Measurements from ENCODE around the gene COQ8A. TPM values are rescaled to one million over a fixed set of nuclear protein-coding genes. Genes with fewer than 3 reads are reported as not detected.

COQ8A gene
- total and polyA plus RNA-seq, 10 of the 15 experiments (the other 5 are each of a cell fraction or from before 2014, with no cell fraction given): 0.72 to 24.8 (median 12.1) TPM

DNA sequence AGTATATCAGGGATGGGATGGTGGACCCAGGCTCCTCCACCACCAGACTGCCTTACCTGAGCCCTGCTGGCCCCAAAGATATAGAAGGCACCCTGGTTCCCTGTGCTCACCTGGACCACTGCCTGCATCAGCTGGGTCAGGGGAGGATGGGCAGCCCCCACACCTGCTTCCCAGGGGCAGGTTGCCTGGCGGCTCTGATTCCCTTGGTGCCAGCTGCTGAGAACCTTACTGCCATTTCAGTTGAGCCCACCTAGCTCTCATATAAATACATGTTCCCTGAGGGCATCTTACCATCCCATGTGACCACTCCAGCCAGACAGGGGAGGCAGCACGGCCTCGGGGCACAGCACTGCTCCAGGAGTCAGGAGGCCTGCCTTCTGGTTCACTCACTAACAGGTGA lies 45.3 kb upstream of the COQ8A start:
- ChIA-PET SMC1A (ENCODE audit: uncharacterized antibody, unreplicated experiment) (interaction anchor here (1.1 kb wide), 1 partner anchor 12 kb away, joined by 3 read pairs; no protein-coding TSS in a partner anchor), RAD21 (ENCODE audit: unreplicated experiment) (no interaction called here), CTCF (interaction anchor here (0.6 kb wide), 1 partner anchor 56 kb away, joined by 5 read pairs; no protein-coding TSS in a partner anchor), POLR2A (no interaction called here)
- Histone ChIP-seq H3K27me3 (replicated peaks in 1 of 2; ENCODE audit: control insufficient read depth in 2 of 2, insufficient read depth in 2 of 2, low read length in 1 of 2) (no peaks in the 10 kb centered on the region), H3K4me1 (ENCODE audit: control insufficient read depth, insufficient read depth, low read length) (no peaks in the 10 kb centered on the region), H4K20me1 (ENCODE audit: control insufficient read depth, insufficient read depth) (no peaks in the 10 kb centered on the region), H3K9me3 (replicated peaks; ENCODE audit: control insufficient read depth, insufficient read depth, low read length) (no peaks in the 10 kb centered on the region; the same call in 2 of the 3 replicates), H3K4me2 (ENCODE audit: control insufficient read depth, insufficient read depth) (no peak overlapping the region), H3K4me3 (no peak overlapping the region), H3K36me3 (ENCODE audit: control insufficient read depth in 2 of 2, insufficient read depth in 2 of 2, low read length in 1 of 2) (peaks cover 0 to 4% of the 10 kb centered on the region in 2 experiments; a peak in 2 of 4 replicates), H3K79me2 (ENCODE audit: control insufficient read depth, insufficient read depth, low read length) (no peaks in the 10 kb centered on the region), H3K9ac (ENCODE audit: control insufficient read depth, insufficient read depth, low read length) (no peak overlapping the region), H2AFZ (ENCODE audit: control insufficient read depth, low read depth, low read length) (no peak overlapping the region), H3K27ac (ENCODE audit: control insufficient read depth, insufficient read depth) (no peak overlapping the region)
- intact Hi-C loops (cut with micrococcal nuclease; ENCODE audit: unreplicated experiment): no loop called here
- no peak for FAIRE-seq
- BruUV-seq (replicated peaks): no TSS peak
- WGBS (ENCODE audit: insufficient coverage, insufficient replicate concordance, low lambda C conversion rate, missing lambda C conversion rate): 73% methylated on average over 3 of the region's 3 CpGs
- in situ Hi-C loops (cut with MboI): no loop called here
- ATAC-seq: no peak
- TF ChIP-seq BRCA1 (IDR thresholded peaks at IDR 0.05; ENCODE audit: low read depth, low read length) (no peak), RBBP5 (conservative IDR thresholded peaks at IDR 0.05) (no peak), CHD1 (IDR thresholded peaks at IDR 0.05; ENCODE audit: low read depth, low read length) (no peak), KLF5 (IDR thresholded peaks at IDR 0.05; ENCODE audit: partially characterized antibody) (no peak), RAD51 (IDR thresholded peaks at IDR 0.05) (no peak), MXI1 (IDR thresholded peaks at IDR 0.05; ENCODE audit: low read depth, low read length) (no peak), EED (IDR thresholded peaks at IDR 0.05; ENCODE audit: low read depth) (no peak)
- TF ChIP-seq, protein P1, sequence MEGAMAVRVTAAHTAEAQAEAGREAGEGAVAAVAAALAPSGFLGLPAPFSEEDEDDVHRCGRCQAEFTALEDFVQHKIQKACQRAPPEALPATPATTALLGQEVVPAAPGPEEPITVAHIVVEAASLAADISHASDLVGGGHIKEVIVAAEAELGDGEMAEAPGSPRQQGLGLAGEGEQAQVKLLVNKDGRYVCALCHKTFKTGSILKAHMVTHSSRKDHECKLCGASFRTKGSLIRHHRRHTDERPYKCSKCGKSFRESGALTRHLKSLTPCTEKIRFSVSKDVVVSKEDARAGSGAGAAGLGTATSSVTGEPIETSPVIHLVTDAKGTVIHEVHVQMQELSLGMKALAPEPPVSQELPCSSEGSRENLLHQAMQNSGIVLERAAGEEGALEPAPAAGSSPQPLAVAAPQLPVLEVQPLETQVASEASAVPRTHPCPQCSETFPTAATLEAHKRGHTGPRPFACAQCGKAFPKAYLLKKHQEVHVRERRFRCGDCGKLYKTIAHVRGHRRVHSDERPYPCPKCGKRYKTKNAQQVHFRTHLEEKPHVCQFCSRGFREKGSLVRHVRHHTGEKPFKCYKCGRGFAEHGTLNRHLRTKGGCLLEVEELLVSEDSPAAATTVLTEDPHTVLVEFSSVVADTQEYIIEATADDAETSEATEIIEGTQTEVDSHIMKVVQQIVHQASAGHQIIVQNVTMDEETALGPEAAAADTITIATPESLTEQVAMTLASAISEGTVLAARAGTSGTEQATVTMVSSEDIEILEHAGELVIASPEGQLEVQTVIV (IDR thresholded peaks at IDR 0.05; ENCODE audit: borderline replicate concordance, partially characterized antibody): no peak
- TF ChIP-seq, protein P2, sequence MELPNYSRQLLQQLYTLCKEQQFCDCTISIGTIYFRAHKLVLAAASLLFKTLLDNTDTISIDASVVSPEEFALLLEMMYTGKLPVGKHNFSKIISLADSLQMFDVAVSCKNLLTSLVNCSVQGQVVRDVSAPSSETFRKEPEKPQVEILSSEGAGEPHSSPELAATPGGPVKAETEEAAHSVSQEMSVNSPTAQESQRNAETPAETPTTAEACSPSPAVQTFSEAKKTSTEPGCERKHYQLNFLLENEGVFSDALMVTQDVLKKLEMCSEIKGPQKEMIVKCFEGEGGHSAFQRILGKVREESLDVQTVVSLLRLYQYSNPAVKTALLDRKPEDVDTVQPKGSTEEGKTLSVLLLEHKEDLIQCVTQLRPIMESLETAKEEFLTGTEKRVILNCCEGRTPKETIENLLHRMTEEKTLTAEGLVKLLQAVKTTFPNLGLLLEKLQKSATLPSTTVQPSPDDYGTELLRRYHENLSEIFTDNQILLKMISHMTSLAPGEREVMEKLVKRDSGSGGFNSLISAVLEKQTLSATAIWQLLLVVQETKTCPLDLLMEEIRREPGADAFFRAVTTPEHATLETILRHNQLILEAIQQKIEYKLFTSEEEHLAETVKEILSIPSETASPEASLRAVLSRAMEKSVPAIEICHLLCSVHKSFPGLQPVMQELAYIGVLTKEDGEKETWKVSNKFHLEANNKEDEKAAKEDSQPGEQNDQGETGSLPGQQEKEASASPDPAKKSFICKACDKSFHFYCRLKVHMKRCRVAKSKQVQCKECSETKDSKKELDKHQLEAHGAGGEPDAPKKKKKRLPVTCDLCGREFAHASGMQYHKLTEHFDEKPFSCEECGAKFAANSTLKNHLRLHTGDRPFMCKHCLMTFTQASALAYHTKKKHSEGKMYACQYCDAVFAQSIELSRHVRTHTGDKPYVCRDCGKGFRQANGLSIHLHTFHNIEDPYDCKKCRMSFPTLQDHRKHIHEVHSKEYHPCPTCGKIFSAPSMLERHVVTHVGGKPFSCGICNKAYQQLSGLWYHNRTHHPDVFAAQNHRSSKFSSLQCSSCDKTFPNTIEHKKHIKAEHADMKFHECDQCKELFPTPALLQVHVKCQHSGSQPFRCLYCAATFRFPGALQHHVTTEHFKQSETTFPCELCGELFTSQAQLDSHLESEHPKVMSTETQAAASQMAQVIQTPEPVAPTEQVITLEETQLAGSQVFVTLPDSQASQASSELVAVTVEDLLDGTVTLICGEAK (IDR thresholded peaks at IDR 0.05; ENCODE audit: borderline replicate concordance): no peak
- TF ChIP-seq, protein P3, sequence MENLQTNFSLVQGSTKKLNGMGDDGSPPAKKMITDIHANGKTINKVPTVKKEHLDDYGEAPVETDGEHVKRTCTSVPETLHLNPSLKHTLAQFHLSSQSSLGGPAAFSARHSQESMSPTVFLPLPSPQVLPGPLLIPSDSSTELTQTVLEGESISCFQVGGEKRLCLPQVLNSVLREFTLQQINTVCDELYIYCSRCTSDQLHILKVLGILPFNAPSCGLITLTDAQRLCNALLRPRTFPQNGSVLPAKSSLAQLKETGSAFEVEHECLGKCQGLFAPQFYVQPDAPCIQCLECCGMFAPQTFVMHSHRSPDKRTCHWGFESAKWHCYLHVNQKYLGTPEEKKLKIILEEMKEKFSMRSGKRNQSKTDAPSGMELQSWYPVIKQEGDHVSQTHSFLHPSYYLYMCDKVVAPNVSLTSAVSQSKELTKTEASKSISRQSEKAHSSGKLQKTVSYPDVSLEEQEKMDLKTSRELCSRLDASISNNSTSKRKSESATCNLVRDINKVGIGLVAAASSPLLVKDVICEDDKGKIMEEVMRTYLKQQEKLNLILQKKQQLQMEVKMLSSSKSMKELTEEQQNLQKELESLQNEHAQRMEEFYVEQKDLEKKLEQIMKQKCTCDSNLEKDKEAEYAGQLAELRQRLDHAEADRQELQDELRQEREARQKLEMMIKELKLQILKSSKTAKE (IDR thresholded peaks at IDR 0.05; ENCODE audit: low read depth, poor library complexity, severe bottlenecking): no peak
- TF ChIP-seq, protein P4, sequence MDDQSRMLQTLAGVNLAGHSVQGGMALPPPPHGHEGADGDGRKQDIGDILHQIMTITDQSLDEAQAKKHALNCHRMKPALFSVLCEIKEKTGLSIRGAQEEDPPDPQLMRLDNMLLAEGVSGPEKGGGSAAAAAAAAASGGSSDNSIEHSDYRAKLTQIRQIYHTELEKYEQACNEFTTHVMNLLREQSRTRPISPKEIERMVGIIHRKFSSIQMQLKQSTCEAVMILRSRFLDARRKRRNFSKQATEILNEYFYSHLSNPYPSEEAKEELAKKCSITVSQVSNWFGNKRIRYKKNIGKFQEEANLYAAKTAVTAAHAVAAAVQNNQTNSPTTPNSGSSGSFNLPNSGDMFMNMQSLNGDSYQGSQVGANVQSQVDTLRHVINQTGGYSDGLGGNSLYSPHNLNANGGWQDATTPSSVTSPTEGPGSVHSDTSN (IDR thresholded peaks at IDR 0.05; ENCODE audit: insufficient replicate concordance, low read depth, low read length): no peak
- no peak for DNase-seq (ENCODE audit: low read depth, low spot score)

Measured in GM12878 (cell line).